B cell (primary cell): ENCODE measurements around the gene KRTCAP2. TPM values are rescaled to one million over a fixed set of nuclear protein-coding genes. Genes with fewer than 3 reads are reported as not detected.

ENCODE experiments used
- ATAC-seq: fragments of 200-7000 bp; cut with Tn5 transposase; one replicate; pipeline ENCODE4 v1.10.0; 2021; ENCODE audit warnings: low read depth, mild to moderate bottlenecking, moderate number of reproducible peaks, moderate library complexity
- CTCF ChIA-PET: fragments of 350-600 bp; sonication (Branson Sonifier 250); formaldehyde crosslinking; loops from one replicate; lab custom pipeline; 2021; ENCODE audit warnings: antibody characterized with exemption, inconsistent platforms; lab: Charles Lee
- POLR2A ChIA-PET: fragments of 350-600 bp; sonication (Branson Sonifier 250); formaldehyde crosslinking; loops from one replicate; lab custom pipeline; 2021; ENCODE audit warnings: antibody characterized with exemption; lab: Charles Lee
- DNase-seq: peaks from one replicate; pipeline ENCODE4 v3.0.0; 2013
- H2AFZ ChIP-seq: 2 replicates; pipeline ENCODE4 v1.6.1; 2012; ENCODE audit warnings: mild to moderate bottlenecking, low read depth, low read length; ENCODE audit not compliant: insufficient read depth, poor library complexity, severe bottlenecking
- H3K27ac ChIP-seq, 2 donors: 1 replicate in 1 of 2; 2 replicates in 1 of 2; pipeline ENCODE4 v1.5.1; 2012 to 2013; ENCODE audit warnings: low read length in 2 of 2, mild to moderate bottlenecking in 2 of 2, moderate library complexity in 1 of 2
- H3K27me3 ChIP-seq, 4 experiments: fragments of 200-600 bp in 1 of 4; sonication (generic) in 1 of 4; replicated peaks in 1 of 4; 1 replicate in 2 of 4; 2 replicates in 2 of 4; pipeline versions ENCODE4 v1.6.1 to v1.7.0; 2013 to 2016; ENCODE audit warnings: low read length in 3 of 4, mild to moderate bottlenecking in 2 of 4, mixed read lengths in 1 of 4, moderate library complexity in 1 of 4; ENCODE audit not compliant: insufficient read depth in 4 of 4, control insufficient read depth in 3 of 4; ENCODE audit errors: control extremely low read depth in 1 of 4
- H3K36me3 ChIP-seq, 2 experiments: replicated peaks in 1 of 2; 1 replicate in 1 of 2; 2 replicates in 1 of 2; pipeline versions ENCODE4 v1.6.1 to v1.7.1; 2013; ENCODE audit warnings: low read length in 1 of 2; ENCODE audit not compliant: insufficient read depth in 2 of 2, control insufficient read depth in 1 of 2; ENCODE audit errors: control extremely low read depth in 1 of 2, extremely low read depth in 1 of 2
- H3K4me1 ChIP-seq, 2 donors: fragments of 200-600 bp in 1 of 2; sonication (generic) in 1 of 2; 1 replicate in 1 of 2; 2 replicates in 1 of 2; pipeline versions ENCODE4 v1.5.1 to v1.6.1; 2013 to 2017; ENCODE audit warnings: low read length in 2 of 2; ENCODE audit not compliant: control insufficient read depth in 2 of 2, insufficient read depth in 2 of 2
- H3K4me2 ChIP-seq: replicated peaks from 2 replicates; pipeline ENCODE3; 2012; ENCODE audit warnings: mild to moderate bottlenecking, low read depth, low read length; ENCODE audit not compliant: poor library complexity, severe bottlenecking
- H3K4me3 ChIP-seq, 5 experiments: fragments of 200-600 bp in 1 of 5; sonication (generic) in 1 of 5; 1 replicate in 3 of 5; 2 replicates in 2 of 5; pipeline versions ENCODE4 v1.5.1 to v1.7.0; 2011 to 2016; ENCODE audit warnings: low read length in 4 of 5, mild to moderate bottlenecking in 4 of 5, low read depth in 2 of 5, control low read depth in 1 of 5, moderate library complexity in 1 of 5; ENCODE audit not compliant: insufficient read depth in 1 of 5; ENCODE audit errors: control extremely low read depth in 1 of 5, extremely low read depth in 1 of 5
- H3K79me2 ChIP-seq: fragments of 200-600 bp; sonication (generic); one replicate; pipeline ENCODE4 v1.6.0; 2016; ENCODE audit warnings: low read length; ENCODE audit not compliant: control insufficient read depth, insufficient read depth
- H3K9ac ChIP-seq: fragments of 200-600 bp; sonication (generic); 2 replicates; pipeline ENCODE4 v1.6.1; 2017; ENCODE audit warnings: mild to moderate bottlenecking, low read length, moderate library complexity
- H3K9me3 ChIP-seq, 3 donors: one replicate each; pipeline versions ENCODE4 v1.6.1 to v1.7.1; 2013; ENCODE audit warnings: low read length in 2 of 3; ENCODE audit not compliant: control insufficient read depth in 2 of 3, insufficient read depth in 1 of 3; ENCODE audit errors: control extremely low read depth in 1 of 3
- H4K20me1 ChIP-seq: 2 replicates; pipeline ENCODE4 v1.6.0; 2012; ENCODE audit warnings: mild to moderate bottlenecking, low read length; ENCODE audit not compliant: insufficient read depth, control insufficient read depth, poor library complexity, severe bottlenecking
- H3K27ac Mint-ChIP-seq: one replicate; pipeline ENCODE4 v1.8.0; 2021; ENCODE audit warnings: mixed read lengths
- H3K27me3 Mint-ChIP-seq: one replicate; pipeline ENCODE4 v1.8.0; 2021; ENCODE audit warnings: mixed read lengths
- H3K4me1 Mint-ChIP-seq: one replicate; pipeline ENCODE4 v1.8.0; 2021; ENCODE audit warnings: mixed read lengths
- H3K4me3 Mint-ChIP-seq: one replicate; pipeline ENCODE4 v1.8.0; 2021; ENCODE audit warnings: mixed read lengths
- H3K9me3 Mint-ChIP-seq: one replicate; pipeline ENCODE4 v1.8.0; 2022; ENCODE audit warnings: mixed read lengths; ENCODE audit not compliant: insufficient read depth
- EZH2 ChIP-seq: IDR thresholded peaks from 2 replicates; pipeline ENCODE4 v1.6.1; 2012; ENCODE audit warnings: borderline replicate concordance, low read depth, mild to moderate bottlenecking, moderate library complexity, low read length; ENCODE audit not compliant: insufficient read depth, poor library complexity, severe bottlenecking
- WGBS: methylation state at CpG from one replicate; pipeline ENCODE4 v1.1.5; 2013; ENCODE audit warnings: missing lambda C conversion rate; ENCODE audit not compliant: insufficient coverage; 5-methylcytosine and 5-hydroxymethylcytosine counted together
- intact Hi-C: fragments of 100-400 bp; cut with micrococcal nuclease; formaldehyde crosslinking; loops from one replicate; pipeline ENCODE4 v1.10.0; 2022
- polyA plus RNA-seq: library from polyadenylated mRNA; depleted of rRNA; stranded (reverse); fragments of >200 nt; gene quantifications from 2 replicates; pipeline ENCODE4 v1.2.3, GENCODE V29; 2012
- total RNA-seq, 2 donors: library from RNA; stranded (reverse); fragments of 120-200 nt in 1 of 2; gene quantifications; 1 replicate in 1 of 2; 2 replicates in 1 of 2; pipeline versions ENCODE4 v1.2.3 to v1.2.4, GENCODE V29; 2013 to 2022
- TF ChIP-seq, protein P1 (sequence below): fragments of 200-600 bp; IDR thresholded peaks from one replicate; pipeline ENCODE4 v1.8.0; 2022; ENCODE audit warnings: antibody characterized with exemption, mild to moderate bottlenecking

Gene KRTCAP2
- total and polyA plus RNA-seq, 2 donors (not counting 1 experiment from before 2014, with no cell fraction given): 151 to 259 TPM

DNA sequence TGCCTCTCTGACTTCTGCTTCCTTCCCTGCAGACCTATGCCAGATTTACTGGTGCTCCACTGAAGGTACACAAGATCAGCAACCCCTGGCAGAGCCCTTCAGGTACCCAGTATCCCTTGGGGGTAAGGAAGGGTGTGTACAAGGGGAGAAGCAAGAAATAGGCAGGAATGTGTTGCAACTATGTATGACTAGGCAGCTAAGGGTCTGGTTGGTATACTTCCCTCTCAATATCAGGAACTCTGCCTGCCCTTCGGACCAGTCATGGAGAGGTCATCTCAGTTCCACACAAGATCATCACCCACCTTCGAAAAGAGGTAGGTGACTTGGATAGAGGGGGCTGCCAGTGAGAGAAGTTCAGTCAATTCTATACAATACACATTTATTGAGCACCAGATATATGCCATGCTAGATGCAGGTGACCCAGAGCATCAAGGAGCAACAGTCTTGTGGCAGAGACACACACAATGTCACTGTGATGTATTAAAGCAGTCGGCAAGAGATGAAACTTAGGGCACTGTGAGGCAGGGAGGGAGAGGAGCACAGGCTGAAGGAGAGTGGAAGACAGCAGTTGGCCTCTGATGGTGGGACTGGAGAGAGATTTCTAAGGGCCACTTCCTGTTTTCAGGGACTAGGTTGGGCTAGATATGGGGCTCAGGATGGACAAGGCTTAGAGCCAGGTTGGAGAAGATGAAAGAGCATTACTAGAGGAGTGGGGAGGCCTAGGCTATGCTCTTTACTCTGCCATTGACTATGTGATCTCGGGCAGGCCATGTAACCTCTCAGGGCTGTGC lies 37.4 kb upstream of the KRTCAP2 start:
- no peak for ATAC-seq
- Histone ChIP-seq H3K27ac (no peak overlapping the region), H3K79me2 (no peaks in the 10 kb centered on the region), H4K20me1 (no peaks in the 10 kb centered on the region), H3K9ac (no peak overlapping the region), H3K27me3 (no peaks in the 10 kb centered on the region), H3K9me3 (no peaks in the 10 kb centered on the region), H3K36me3 (peaks cover 0 to 3% of the 10 kb centered on the region in 2 experiments), H2AFZ (no peak overlapping the region), H3K4me1 (peaks cover 21 to 26% of the 10 kb centered on the region in 2 donors), H3K4me2 (no peak overlapping the region), H3K4me3 (peak overlapping the region in 1 of 5 experiments; percentile 61)
- TF ChIP-seq, protein P1, sequence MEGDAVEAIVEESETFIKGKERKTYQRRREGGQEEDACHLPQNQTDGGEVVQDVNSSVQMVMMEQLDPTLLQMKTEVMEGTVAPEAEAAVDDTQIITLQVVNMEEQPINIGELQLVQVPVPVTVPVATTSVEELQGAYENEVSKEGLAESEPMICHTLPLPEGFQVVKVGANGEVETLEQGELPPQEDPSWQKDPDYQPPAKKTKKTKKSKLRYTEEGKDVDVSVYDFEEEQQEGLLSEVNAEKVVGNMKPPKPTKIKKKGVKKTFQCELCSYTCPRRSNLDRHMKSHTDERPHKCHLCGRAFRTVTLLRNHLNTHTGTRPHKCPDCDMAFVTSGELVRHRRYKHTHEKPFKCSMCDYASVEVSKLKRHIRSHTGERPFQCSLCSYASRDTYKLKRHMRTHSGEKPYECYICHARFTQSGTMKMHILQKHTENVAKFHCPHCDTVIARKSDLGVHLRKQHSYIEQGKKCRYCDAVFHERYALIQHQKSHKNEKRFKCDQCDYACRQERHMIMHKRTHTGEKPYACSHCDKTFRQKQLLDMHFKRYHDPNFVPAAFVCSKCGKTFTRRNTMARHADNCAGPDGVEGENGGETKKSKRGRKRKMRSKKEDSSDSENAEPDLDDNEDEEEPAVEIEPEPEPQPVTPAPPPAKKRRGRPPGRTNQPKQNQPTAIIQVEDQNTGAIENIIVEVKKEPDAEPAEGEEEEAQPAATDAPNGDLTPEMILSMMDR: no peak
- no peak for TF ChIP-seq EZH2
- POLR2A ChIA-PET: no interaction called here
- intact Hi-C loops: no loop called here
- Mint-ChIP-seq H3K27ac (peak overlapping the region; percentile 32), H3K4me1 (peaks cover 22% of the 10 kb centered on the region), H3K4me3 (peak overlapping the region; percentile 48), H3K27me3 (no peaks in the 10 kb centered on the region), H3K9me3 (no peaks in the 10 kb centered on the region)
- 100% methylated on average over 2 of the region's 4 CpGs for WGBS
- CTCF ChIA-PET: interaction anchor here (0.5 to 8.7 kb wide), 5 partner anchors 9 to 349 kb away, joined by 4 to 189 read pairs (median 5); no protein-coding TSS in a partner anchor
- no peak for DNase-seq

DNA sequence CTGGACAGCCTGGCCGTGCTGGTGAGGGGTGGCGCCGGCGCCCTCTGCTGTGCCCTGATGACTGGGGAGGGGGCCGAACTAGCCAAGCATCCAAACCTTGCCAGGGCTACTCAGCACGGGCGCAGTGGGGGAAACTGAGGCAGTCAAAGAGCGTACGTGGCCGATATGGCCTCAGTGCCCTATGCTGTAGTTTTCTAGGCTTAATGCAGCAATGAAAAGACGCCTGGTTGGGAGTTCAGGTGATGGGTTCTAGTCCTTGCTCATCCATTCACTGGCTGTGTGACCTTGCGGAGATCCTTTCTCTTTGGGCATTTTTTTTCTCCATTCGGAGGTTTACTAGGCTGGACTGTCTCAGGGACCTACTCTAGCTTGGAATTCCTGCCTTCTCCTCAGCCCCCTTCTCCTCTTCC lies 36.2 kb upstream of the KRTCAP2 start:
- peak overlapping the region; percentile 80 for H2AFZ ChIP-seq
- POLR2A ChIA-PET: interaction anchor here (0.6 to 3.7 kb wide), 5 partner anchors 12 to 293 kb away, joined by 3 to 47 read pairs (median 3); partner anchors contain the start of gene RUSC1
- 4% methylated on average over 13 of the region's 13 CpGs for WGBS

More for the DNA sequence above, 36.2 kb upstream of the KRTCAP2 start:
- peak overlapping the region; percentile 67 to 94 (median 84) for H3K4me3 ChIP-seq
- TF ChIP-seq, protein P1: no peak
- no peak for TF ChIP-seq EZH2
- Mint-ChIP-seq H3K9me3 (no peaks in the 10 kb centered on the region), H3K4me1 (peaks cover 22% of the 10 kb centered on the region), H3K27me3 (no peaks in the 10 kb centered on the region), H3K4me3 (peak overlapping the region; percentile 81), H3K27ac (peak overlapping the region; percentile 88)
- intact Hi-C loops: loop anchor here (2.0 to 5.0 kb wide), 2 partner anchors 17 to 383 kb away; no protein-coding TSS in a partner anchor
- CTCF ChIA-PET: interaction anchor here (0.6 to 8.7 kb wide), 8 partner anchors 10 to 119 kb away, joined by 3 to 189 read pairs (median 5); partner anchors contain the start of genes KRTCAP2 and TRIM46
- H3K9me3 ChIP-seq: no peaks in the 10 kb centered on the region
- no peaks in the 10 kb centered on the region for H3K27me3 ChIP-seq
- peak overlapping the region; percentile 99 for H3K9ac ChIP-seq
- H3K79me2 ChIP-seq: no peaks in the 10 kb centered on the region
- H3K4me2 ChIP-seq: peak overlapping the region; percentile 95
- ATAC-seq (no peak), DNase-seq (no peak)
- no peaks in the 10 kb centered on the region for H4K20me1 ChIP-seq
- H3K27ac ChIP-seq: peak overlapping the region; percentile 95 to 100
- peaks cover 0 to 3% of the 10 kb centered on the region in 2 experiments for H3K36me3 ChIP-seq
- H3K4me1 ChIP-seq: peaks cover 21 to 26% of the 10 kb centered on the region in 2 donors
